WI38 (cell line): ENCODE measurements around the gene MRPS24.

Experiments
- H3K4me3 ChIP-seq: 2 replicates; pipeline ENCODE4 v1.5.1; 2011; ENCODE audit warnings: low read depth, mild to moderate bottlenecking, control low read depth, low read length
- TF ChIP-seq, protein P1 (sequence below): IDR thresholded peaks from 2 replicates; pipeline ENCODE4 v1.5.1; 2012; ENCODE audit warnings: low read depth, mild to moderate bottlenecking, control low read depth, low read length

MRPS24 gene

DNA sequence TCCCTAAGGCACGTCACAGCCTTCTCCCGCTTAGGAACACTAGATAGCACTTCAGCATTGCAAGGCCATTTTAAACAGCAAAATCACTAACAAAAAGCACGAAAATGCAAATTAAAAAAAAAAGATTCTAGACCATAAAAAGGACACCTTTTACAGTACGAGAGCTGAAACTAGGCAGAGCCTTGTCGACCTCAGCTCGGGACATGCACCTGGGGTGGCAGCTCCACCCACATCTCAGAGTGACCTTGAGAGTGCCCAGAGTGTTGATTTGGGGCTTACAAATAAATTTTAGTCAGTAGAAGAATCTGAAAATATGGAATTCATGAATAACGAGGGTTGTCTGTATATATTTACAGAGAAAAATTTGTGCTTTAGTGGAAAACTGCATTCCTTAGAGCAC lies 1.1 kb downstream of the MRPS24 start:
- peak overlapping the region; percentile 75 for H3K4me3 ChIP-seq
- TF ChIP-seq, protein P1, sequence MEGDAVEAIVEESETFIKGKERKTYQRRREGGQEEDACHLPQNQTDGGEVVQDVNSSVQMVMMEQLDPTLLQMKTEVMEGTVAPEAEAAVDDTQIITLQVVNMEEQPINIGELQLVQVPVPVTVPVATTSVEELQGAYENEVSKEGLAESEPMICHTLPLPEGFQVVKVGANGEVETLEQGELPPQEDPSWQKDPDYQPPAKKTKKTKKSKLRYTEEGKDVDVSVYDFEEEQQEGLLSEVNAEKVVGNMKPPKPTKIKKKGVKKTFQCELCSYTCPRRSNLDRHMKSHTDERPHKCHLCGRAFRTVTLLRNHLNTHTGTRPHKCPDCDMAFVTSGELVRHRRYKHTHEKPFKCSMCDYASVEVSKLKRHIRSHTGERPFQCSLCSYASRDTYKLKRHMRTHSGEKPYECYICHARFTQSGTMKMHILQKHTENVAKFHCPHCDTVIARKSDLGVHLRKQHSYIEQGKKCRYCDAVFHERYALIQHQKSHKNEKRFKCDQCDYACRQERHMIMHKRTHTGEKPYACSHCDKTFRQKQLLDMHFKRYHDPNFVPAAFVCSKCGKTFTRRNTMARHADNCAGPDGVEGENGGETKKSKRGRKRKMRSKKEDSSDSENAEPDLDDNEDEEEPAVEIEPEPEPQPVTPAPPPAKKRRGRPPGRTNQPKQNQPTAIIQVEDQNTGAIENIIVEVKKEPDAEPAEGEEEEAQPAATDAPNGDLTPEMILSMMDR: no peak

DNA sequence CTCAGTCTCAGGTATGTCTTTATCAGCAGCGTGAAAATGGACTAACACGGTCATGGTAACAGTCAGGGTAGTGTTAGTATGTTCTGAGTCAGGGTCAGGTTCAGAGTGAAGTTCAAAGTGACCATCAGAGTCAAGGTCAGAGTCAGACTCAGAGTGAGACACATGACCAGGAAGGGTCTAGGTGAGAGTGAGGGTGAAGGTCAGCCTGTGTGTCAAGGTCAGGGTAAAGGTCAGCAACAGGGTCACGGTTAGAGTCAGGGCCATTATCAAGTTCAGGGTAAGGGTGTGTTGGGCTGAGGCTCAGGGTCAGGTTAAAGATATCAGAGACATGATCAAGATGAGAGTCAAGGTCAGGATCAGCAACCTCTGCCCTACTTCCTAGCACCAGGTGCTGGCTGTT lies 4.0 kb downstream of the MRPS24 start:
- H3K4me3 ChIP-seq: no peak overlapping the region
- TF ChIP-seq, protein P1: no peak

GRCh38 chr7:43864126-43864525 lies 5.2 kb downstream of the MRPS24 start:
- no peak overlapping the region for H3K4me3 ChIP-seq
- TF ChIP-seq, protein P1: no peak

- H3K4me3 ChIP-seq: no peak overlapping the region
These were observed 12.3 kb downstream of the MRPS24 start for GRCh38 chr7:43856996-43857395.

DNA sequence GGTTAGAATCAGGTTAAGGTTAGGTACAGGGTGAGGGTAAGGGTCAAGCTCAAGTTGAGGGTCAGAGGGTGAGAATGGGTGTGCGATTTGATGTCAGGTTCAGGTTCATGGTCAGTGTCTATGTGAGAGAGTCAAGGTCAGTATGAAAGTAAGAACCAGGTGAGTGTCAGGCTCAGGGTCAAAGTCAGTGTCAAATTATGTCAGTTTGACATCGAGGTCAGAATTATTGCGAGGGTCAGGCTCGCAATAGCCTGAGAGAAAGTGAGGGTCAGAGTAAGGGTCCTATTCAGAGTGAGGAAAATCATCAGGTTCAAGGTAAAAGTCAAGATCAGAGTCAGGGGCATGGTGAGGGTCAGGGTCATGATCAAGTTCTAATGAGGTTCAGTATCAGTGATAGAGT lies 13.0 kb downstream of the MRPS24 start:
- TF ChIP-seq, protein P1: no peak
- H3K4me3 ChIP-seq: no peak overlapping the region

More at GRCh38 chr7:43856996-43857395, 12.3 kb downstream of the MRPS24 start:
- TF ChIP-seq, protein P1: no peak

- TF ChIP-seq, protein P1: no peak
- H3K4me3 ChIP-seq: no peak overlapping the region
These were observed 14.1 kb downstream of the MRPS24 start for GRCh38 chr7:43855176-43855575.

GRCh38 chr7:43851805-43852204 lies 17.5 kb downstream of the MRPS24 start:
- TF ChIP-seq, protein P1: no peak
- no peak overlapping the region for H3K4me3 ChIP-seq
